Measurements from ENCODE around the gene DOHH.

DNA sequence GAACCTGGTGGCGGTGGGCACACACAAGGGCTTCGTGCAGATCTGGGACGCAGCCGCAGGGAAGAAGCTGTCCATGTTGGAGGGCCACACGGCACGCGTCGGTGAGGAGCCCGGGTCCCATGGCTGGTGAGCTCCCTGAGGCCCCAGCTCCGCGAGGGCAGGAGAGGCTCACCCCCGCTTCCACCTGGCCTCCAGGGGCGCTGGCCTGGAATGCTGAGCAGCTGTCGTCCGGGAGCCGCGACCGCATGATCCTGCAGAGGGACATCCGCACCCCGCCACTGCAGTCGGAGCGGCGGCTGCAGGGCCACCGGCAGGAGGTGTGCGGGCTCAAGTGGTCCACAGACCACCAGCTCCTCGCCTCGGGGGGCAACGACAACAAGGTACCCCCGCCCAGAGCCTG is 31.2 kb upstream of the DOHH start:
- TF ChIP-seq, protein P1, sequence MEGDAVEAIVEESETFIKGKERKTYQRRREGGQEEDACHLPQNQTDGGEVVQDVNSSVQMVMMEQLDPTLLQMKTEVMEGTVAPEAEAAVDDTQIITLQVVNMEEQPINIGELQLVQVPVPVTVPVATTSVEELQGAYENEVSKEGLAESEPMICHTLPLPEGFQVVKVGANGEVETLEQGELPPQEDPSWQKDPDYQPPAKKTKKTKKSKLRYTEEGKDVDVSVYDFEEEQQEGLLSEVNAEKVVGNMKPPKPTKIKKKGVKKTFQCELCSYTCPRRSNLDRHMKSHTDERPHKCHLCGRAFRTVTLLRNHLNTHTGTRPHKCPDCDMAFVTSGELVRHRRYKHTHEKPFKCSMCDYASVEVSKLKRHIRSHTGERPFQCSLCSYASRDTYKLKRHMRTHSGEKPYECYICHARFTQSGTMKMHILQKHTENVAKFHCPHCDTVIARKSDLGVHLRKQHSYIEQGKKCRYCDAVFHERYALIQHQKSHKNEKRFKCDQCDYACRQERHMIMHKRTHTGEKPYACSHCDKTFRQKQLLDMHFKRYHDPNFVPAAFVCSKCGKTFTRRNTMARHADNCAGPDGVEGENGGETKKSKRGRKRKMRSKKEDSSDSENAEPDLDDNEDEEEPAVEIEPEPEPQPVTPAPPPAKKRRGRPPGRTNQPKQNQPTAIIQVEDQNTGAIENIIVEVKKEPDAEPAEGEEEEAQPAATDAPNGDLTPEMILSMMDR (IDR thresholded peaks at IDR 0.05) = no peak
- TF ChIP-seq EP300 (IDR thresholded peaks at IDR 0.05) (no peak), POLR2A (IDR thresholded peaks at IDR 0.05) (no peak)

Data from gastroesophageal sphincter (tissue), 3 donors.